ENCODE data around the gene C18orf32.
"Not testable (repeated sequence)": the region's sequence is repeated elsewhere in the genome, so short reads cannot be mapped to it uniquely, and the experiment has no call there.

C18orf32 gene

DNA sequence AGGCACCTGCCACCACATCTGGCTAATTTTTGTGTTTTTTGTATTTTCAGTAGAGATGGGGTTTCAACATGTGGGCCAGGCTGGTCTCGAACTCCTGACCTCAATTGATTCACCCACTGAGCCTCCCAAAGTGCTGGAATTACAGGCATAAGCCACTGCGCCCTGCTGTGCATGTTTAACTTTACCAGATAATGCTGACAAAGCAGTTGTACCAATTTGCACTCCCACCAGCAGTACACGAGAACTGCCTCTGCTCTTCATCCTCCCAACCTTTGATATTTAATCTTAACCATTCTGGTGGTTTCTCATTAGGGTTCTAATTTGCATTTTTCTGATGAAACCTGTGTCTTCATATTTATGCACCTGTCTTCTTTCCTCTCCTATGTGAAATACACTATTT is 14.6 kb downstream of the C18orf32 start:
- DNase-seq (ENCODE audit: low read depth in 2 of 2, low spot score in 1 of 2), result no peak

DNA sequence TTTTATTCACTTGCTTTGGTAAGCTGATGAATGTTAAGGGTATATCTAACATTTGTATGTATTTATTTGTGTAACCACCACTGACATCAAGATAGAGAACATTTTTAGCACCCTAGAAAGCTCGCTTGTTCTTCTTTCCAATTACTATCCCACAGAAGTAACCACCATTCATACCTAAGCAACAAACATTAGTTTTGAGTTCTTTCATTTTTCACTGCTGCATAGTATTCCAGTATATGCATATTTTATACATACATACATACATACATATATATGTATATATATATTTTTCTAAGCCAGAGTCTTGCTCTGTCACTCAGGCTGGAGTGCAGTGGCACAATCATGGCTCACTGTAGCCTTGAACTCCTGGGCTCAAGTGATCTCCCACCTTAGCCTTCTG is 15.5 kb downstream of the C18orf32 start:
- no peak for DNase-seq (ENCODE audit: low read depth in 2 of 2, low spot score in 1 of 2)

- DNase-seq (ENCODE audit: low read depth in 2 of 2, low spot score in 1 of 2), result no peak
Measured at GRCh38 chr18:49467599-49467998, 19.4 kb downstream of the C18orf32 start.

DNA sequence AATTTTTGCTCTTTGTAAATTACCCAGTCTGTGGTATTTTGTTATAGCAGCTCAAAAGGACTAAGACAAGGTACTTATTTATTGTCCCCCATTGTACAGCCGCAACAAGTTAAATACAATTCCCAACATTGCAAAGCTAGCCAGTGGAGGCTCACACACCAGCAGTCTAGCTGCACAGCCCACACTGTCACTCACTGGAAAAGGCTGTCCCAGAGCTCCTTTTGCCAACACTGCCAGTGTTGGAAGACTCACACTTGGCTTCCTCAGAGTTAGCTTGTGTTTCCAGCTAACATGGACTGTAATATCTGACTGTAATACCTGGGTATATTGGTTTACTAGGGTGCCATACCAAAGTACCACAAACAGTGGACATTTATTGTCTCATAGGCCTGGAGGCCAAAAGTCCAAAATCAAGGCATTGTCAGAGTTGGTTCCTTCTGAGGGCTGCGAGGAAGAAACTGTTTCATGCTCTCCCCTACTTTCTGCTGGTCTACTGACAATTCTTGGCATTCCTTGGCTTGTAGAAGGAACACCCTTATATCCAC is 19.9 kb downstream of the C18orf32 start:
- DNase-seq (ENCODE audit: low read depth in 2 of 2, low spot score in 1 of 2), result no peak

- no peak for DNase-seq (ENCODE audit: low read depth in 2 of 2, low spot score in 1 of 2)
Measured at GRCh38 chr18:49464718-49465598, 22.1 kb downstream of the C18orf32 start.

DNA sequence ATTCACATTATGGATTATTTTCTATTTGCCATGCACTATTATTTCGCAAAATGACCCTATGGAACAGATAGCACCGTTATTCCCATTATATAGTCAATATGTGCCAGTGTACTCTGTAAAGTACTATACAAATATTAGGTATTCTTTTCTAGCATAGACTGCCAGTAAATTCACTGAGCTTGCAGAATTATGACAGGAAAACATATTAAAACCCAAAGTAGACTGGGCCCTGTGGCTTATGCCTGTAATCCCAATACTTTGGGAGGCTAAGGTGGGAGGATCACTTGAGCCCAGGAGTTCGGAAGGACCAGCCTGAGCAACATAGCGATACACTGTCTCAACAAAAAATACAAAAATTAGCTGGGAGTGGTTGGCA is 25.4 kb downstream of the C18orf32 start:
- no peak for DNase-seq (ENCODE audit: low read depth in 2 of 2, low spot score in 1 of 2)

- no peak for DNase-seq (ENCODE audit: low read depth in 2 of 2, low spot score in 1 of 2)
Measured at GRCh38 chr18:49460976-49461601, 25.9 kb downstream of the C18orf32 start.

DNA sequence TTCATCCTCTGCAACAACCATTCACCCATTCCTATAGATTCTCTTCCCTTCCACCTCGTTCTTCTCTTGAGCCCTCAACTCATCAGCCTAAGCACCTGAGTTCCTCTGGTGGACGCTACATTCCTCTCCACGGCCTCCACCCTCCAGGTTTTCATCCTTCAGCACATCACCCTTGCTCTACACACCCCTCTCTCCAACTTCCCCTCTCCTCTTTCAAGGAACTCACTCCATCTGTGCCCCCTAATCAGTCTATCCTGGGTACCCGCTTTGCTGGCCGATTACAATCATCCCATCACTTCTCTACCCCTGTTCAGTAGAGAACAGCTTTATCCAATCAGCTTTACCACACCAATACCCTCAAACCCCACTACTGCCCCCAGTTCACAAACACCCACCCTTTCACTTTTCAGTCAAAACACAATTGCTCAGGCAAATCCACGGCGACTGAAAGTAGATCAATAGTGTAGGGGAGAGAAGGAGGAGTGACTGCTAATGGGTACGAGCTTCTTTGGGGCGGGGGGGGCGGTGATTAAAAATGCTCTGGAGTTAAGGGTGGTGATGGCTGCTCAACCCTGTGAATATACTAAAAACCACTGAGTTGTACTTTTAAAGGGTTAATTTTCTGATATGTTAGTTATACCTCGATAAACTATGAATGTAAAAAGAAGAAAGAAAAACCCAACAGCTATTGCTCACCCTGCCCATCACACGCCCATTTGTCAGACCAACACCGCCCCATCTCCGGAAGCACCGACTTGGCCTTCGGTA is 27.4 kb downstream of the C18orf32 start:
- DNase-seq (ENCODE audit: low read depth in 2 of 2, low spot score in 1 of 2), result no peak

GRCh38 chr18:49457616-49458015 is 29.4 kb downstream of the C18orf32 start:
- no peak for DNase-seq (ENCODE audit: low read depth in 2 of 2, low spot score in 1 of 2)

DNA sequence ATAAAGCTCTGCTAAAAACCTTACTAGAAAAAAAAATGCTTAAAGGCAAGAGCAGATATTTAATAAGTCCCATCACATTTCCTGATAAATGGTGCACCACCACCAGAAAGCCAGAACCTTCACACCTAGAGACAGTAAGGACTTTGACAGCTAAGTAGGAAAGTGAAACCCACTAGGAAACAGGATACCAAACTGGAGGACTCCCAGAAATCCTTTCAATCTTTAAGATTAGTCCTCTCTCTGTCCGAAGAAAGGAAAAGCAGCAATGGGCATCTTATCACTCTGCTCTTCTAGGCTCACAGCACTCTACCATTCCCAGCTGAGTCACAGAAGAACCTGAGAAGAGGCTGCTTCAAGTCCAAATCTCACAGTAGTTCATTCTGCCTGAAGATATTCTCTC is 30.2 kb downstream of the C18orf32 start:
- no peak for DNase-seq (ENCODE audit: low read depth in 2 of 2, low spot score in 1 of 2)

- DNase-seq (ENCODE audit: low read depth in 2 of 2, low spot score in 1 of 2), result not testable (repeated sequence)
Measured at GRCh38 chr18:49452534-49452933, 34.5 kb downstream of the C18orf32 start.

GRCh38 chr18:49447810-49448745 is 39.0 kb downstream of the C18orf32 start:
- DNase-seq (ENCODE audit: low read depth in 2 of 2, low spot score in 1 of 2), result no peak

GRCh38 chr18:49446481-49446880 is 40.6 kb downstream of the C18orf32 start:
- DNase-seq (ENCODE audit: low read depth in 2 of 2, low spot score in 1 of 2), result no peak

DNA sequence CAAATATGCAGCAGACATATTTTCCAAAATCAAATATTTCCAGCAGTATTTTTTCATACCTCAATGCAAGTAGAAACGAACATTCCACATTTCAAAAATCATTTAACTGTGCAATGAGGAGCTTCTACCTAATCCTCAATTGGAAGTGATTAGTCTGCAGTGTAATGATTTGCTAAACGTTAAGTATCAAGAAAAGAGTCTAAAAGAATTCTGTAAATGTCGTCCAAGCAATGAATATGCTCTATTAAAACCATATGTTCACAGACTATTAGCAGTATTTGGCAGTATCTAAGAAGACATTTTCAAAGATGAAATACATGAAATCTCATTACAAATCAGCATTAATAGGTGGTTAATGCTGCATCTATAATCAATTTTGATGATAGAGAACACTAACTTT is 42.5 kb downstream of the C18orf32 start:
- no peak for DNase-seq (ENCODE audit: low read depth in 2 of 2, low spot score in 1 of 2)

GRCh38 chr18:49443837-49444236 is 43.2 kb downstream of the C18orf32 start:
- DNase-seq (ENCODE audit: low read depth in 2 of 2, low spot score in 1 of 2), result no peak

GRCh38 chr18:49441338-49441938 is 45.6 kb downstream of the C18orf32 start:
- no peak for DNase-seq (ENCODE audit: low read depth in 2 of 2, low spot score in 1 of 2)

DNA sequence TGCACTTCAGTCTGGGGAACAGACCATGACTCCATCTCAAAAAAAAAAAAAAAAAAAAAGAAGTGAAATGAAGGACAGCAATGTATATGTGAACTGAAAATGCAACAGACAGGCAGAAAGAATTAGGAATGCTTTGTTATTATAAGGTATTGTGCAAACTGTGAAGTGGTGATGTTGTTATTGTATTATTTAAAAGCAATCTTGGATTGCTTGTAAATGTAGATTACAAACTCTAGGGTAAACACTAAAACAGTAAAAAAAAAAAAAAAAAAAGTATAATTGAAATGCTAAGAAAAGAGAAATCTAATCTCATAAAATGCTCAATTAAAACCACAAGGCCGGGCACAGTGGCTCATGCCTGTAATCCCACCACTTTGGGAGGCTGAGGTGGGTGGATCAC is 51.9 kb downstream of the C18orf32 start:
- DNase-seq (ENCODE audit: low read depth in 2 of 2, low spot score in 1 of 2), result no peak

GRCh38 chr18:49432602-49433001 is 54.4 kb downstream of the C18orf32 start:
- no peak for DNase-seq (ENCODE audit: low read depth in 2 of 2, low spot score in 1 of 2)

DNA sequence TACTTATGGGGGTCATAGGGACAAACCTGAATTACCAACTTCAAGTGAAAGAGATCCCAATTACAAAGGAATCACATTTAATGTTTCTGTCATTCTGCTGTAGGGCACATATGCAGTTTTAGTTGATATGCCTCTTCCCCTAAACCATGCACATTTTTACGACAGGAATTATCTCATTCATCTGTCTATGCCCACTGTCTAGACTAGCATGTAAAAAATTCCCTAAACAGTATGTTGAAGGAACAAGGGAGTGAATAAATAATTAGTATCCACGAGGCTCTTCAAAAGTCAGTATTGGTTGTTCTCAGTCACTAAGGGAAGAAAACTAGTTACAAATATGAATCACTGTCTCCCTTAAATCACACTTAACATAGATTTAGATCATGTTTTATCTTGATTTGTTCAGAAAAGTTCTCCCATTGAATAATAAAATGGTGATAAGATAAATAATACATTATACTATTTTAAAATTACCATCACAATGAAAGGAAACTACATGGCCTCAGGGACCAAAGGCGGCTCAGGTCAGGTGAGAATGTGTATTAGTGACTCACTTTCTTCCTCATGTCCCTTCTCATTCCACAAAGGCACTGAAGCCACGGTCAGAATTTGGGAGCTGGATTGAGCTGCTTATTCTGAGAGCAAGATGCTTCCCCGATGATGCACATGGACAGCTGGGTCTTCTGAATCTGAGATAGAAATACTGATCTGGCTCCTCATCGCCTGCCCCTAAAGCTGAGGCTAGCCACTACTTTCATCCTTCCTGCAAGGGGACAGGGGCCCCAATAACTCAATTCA is 55.7 kb downstream of the C18orf32 start:
- no peak for DNase-seq (ENCODE audit: low read depth in 2 of 2, low spot score in 1 of 2)
